K562 (cell line): Measurements from ENCODE around the gene NDUFS8.

ENCODE experiments used
- ATF1 ChIP-seq, 2 experiments: fragments of 450-650 bp in 1 of 2; IDR thresholded peaks; 2 replicates each; pipeline ENCODE4 v1.6.1; 2016; ENCODE audit warnings: missing compliant biosample characterization in 1 of 2, missing genetic modification characterization in 1 of 2
- ATF2 ChIP-seq: sonication (generic); formaldehyde crosslinking; IDR thresholded peaks from 2 replicates; pipeline ENCODE4 v1.8.1; 2022; ENCODE audit warnings: missing genetic modification reagents
- BDP1 ChIP-seq: IDR thresholded peaks from 3 replicates; pipeline ENCODE4 v1.6.1; 2011; ENCODE audit not compliant: insufficient read length, insufficient read depth
- CTCF ChIP-seq, 3 experiments: IDR thresholded peaks in 2 of 3; conservative IDR thresholded peaks in 1 of 3; 2 replicates each; pipeline ENCODE4 v1.5.1; 2011 to 2012; ENCODE audit warnings: low read length in 3 of 3, mild to moderate bottlenecking in 3 of 3, control low read depth in 2 of 3, improper control_type of control experiment in 1 of 3, inconsistent platforms in 1 of 3, low read depth in 1 of 3, mixed read lengths in 1 of 3, moderate library complexity in 1 of 3; ENCODE audit not compliant: insufficient read depth in 2 of 3
- MAFG ChIP-seq: fragments of 450-650 bp; conservative IDR thresholded peaks from 2 replicates; pipeline ENCODE4 v1.6.1; 2016; ENCODE audit warnings: missing genetic modification characterization, missing compliant biosample characterization
- NR3C1 ChIP-seq: sonication (generic); formaldehyde crosslinking; IDR thresholded peaks from 2 replicates; pipeline ENCODE4 v1.8.1; 2022; ENCODE audit warnings: missing genetic modification reagents
- PHF21A ChIP-seq: fragments of 450-650 bp; IDR thresholded peaks from 2 replicates; pipeline ENCODE4 v1.6.1; 2017; ENCODE audit warnings: low read depth, borderline replicate concordance
- POLR2A ChIP-seq: fragments of 450-650 bp; conservative IDR thresholded peaks from 2 replicates; pipeline ENCODE4 v1.6.1; 2016
- ZNF311 ChIP-seq: fragments of 250-450 bp; sonication (Bioruptor Pico); IDR thresholded peaks from 2 replicates; pipeline ENCODE4 v1.4.0; 2020; ENCODE audit warnings: mild to moderate bottlenecking, moderate library complexity
- ZNF668 ChIP-seq: fragments of 250-450 bp; sonication (Bioruptor Pico); IDR thresholded peaks from 2 replicates; pipeline ENCODE4 v1.8.0; 2022; ENCODE audit warnings: mild to moderate bottlenecking, inconsistent platforms

- TF ChIP-seq CTCF (IDR thresholded peaks at IDR 0.05 in 2 of 3, conservative IDR thresholded peaks at IDR 0.05 in 1 of 3; ENCODE audit: insufficient read depth in 2 of 3, low read depth in 1 of 3, low read length in 3 of 3), result no peak
- TF ChIP-seq POLR2A, result no peak
- TF ChIP-seq ATF2 (CRISPR knock-in tag), result no peak
- no peak for TF ChIP-seq PHF21A
- TF ChIP-seq ZNF668 (CRISPR knock-in tag), result no peak
- no peak for TF ChIP-seq MAFG (tag)
- no peak for TF ChIP-seq ATF1 (CRISPR knock-in tag; IDR thresholded peaks at IDR 0.05)
- no peak for TF ChIP-seq ATF1 (tag; IDR thresholded peaks at IDR 0.05)
- no peak for TF ChIP-seq NR3C1 (CRISPR knock-in tag)
- no peak for TF ChIP-seq ZNF311 (CRISPR knock-in tag)
- TF ChIP-seq BDP1, result no peak
Observed at GRCh38 chr11:68080860-68081259, 50.4 kb downstream of the NDUFS8 start.
